PC-9 (cell line): Measurements from ENCODE around the gene ABHD1.

Source experiments
- CTCF ChIP-seq: fragments of 200-600 bp; sonication (generic); conservative IDR thresholded peaks from 2 replicates; pipeline ENCODE4 v1.6.1; 2017; ENCODE audit warnings: mixed run types, antibody characterized with exemption, mild to moderate bottlenecking, moderate library complexity
- EZH2 ChIP-seq: fragments of 200-600 bp; sonication (generic); IDR thresholded peaks from 2 replicates; pipeline ENCODE4 v1.8.0; 2017; ENCODE audit warnings: antibody characterized with exemption, low read depth

- no peak for TF ChIP-seq CTCF
- TF ChIP-seq EZH2, result no peak
These were observed 28.6 kb downstream of the ABHD1 start for GRCh38 chr2:27152102-27152795.
